NOMO-1 (cell line): Measurements from ENCODE around the gene ARHGEF1.
"Not testable (repeated sequence)": the region's sequence is repeated elsewhere in the genome, so short reads cannot be mapped to it uniquely, and the experiment has no call there.

ENCODE experiments used
- DNase-seq, 2 experiments: peaks; one replicate each; lab custom pipeline; 2025; ENCODE audit not compliant: unreplicated experiment in 2 of 2; lab: John Stamatoyannopoulos, UW

ARHGEF1 gene

DNA sequence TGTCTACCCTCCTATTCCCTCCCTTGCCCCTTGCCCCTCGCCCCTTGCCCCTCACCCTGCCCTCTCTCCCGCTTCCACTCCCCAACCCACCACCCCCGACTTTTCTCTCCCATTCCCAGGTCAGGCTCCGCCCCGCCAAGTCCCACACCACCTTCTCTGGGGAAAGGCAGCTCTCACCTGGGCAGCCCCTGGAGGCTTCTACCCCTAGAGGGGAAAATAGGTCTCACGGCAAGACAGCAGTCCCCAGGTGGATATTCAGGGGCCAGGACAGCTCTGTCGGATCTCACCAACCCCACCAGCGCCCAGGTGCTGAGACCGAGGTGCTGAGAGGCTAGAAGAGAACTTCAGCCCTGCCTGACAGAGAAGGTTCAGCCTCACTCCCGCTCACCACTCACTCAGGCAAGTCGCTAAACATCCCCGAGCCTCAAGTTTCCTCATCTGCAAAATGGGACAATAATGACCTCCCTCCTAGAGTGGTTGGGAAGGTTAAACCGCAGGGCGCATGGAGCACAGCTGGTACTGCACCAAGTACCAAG is 46.6 kb downstream of the ARHGEF1 start:
- no peak for DNase-seq

DNA sequence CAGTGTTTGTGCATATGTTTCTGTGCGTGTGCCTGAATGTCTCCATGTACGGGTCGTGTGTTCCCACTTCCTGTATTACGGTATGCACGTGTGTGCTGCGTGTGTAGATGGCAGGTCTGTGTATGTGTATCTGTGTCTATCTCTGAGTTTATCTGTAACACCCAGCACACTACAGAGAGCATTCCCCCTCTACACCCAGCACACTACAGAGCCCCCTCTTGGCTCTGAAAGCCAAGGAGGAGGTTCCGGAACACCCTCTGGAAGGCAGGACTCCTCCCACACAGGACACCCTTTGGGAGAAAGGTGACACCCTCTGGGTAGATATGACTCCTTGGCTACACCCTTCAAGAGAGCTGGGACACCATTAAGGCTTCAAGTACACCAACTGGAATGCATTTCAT is 47.3 kb downstream of the ARHGEF1 start:
- DNase-seq = no peak

DNA sequence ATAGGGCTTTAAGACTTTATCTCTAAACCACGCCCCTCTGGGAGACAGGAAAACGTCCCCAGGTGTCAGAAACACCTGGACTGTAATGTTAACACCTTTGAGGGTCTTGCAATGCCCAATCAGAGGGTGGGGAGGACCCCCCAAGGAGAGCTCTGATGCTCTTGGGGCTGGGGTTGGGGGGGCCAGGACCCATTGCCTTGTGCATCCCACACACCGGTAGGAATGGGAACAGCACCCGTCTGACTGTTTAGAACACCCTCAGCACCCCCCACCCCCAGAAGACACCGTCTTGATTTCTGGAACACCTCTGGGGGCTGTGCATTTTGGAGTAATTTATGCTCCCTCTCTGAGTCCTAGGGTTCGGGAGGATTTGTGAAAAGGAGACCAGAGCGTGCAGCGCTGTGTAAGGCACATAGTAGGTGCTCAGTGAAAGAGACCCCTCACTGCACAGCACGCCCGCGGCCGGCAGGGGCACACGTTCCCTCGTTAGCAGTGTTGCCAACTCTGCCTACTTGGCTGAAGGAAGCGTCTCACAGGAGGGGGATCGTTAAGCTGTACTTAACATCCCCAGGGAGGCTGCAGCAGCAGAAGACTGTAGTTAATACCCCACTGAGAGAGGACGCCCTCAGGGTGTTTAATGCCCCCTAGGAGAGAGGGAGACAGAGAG is 48.1 kb downstream of the ARHGEF1 start:
- DNase-seq = no peak

GRCh38 chr19:41932259-41932719 is 49.3 kb downstream of the ARHGEF1 start:
- no peak for DNase-seq

- no peak for DNase-seq
Observed at GRCh38 chr19:41932720-41933332, 49.8 kb downstream of the ARHGEF1 start.

GRCh38 chr19:41933693-41934426 is 50.9 kb downstream of the ARHGEF1 start:
- peak; percentile 47 to 51 for DNase-seq

DNA sequence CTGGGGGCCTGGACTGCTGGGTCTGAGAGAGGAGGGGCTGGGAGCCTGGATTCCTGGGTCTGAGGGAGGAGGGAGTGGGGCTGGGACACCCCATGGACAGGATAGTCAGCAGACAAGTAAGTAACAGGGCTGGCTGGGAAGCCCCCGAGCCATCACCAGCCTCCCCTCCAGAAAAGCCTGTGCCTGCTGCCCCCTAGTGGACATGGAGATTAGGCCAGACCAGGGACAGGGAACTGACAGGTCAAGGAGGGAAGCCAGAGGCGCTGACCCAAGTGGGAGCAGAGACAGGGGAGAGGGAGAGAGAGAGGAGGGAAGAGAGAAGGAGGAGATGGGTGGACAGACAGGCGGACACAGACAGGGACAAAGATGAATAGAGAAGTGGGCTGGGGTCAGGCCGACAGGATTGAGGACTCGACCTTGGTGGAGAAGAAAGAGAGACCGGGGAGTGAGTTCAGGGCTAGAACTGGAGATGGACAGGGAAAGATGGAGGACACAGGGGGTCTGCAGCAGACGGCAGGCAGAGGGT is 51.9 kb downstream of the ARHGEF1 start:
- peak; percentile 47 to 68 for DNase-seq

GRCh38 chr19:41935760-41936415 is 52.9 kb downstream of the ARHGEF1 start:
- no peak for DNase-seq

- DNase-seq = no peak
Observed at GRCh38 chr19:41936416-41936850, 53.4 kb downstream of the ARHGEF1 start.

GRCh38 chr19:41936961-41937360 is 54.0 kb downstream of the ARHGEF1 start:
- DNase-seq = no peak

- DNase-seq = peak; percentile 15 to 35
Observed at GRCh38 chr19:41937525-41938468, 54.8 kb downstream of the ARHGEF1 start.

DNA sequence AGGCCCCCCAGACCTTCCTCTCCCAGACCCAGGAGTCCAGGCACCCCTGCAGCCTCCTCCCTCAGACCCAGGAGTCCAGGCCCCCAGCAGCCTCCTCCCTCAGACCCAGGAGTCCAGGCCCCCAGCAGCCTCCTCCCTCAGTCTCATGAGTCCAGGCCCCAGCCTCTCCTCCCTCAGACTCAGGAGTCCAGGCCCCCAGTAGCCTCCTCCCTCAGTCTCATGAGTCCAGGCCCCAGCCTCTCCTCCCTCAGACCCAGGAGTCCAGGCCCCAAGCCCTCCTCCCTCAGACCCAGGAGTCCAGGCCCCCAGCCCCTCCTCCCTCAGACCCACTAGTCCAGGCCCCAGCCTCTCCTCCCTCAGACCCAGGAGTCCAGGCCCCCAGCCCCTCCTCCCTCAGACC is 56.2 kb downstream of the ARHGEF1 start:
- not testable (repeated sequence) for DNase-seq

GRCh38 chr19:41939861-41940730 is 57.1 kb downstream of the ARHGEF1 start:
- DNase-seq = peak in 1 of 2 experiments; percentile 46

DNA sequence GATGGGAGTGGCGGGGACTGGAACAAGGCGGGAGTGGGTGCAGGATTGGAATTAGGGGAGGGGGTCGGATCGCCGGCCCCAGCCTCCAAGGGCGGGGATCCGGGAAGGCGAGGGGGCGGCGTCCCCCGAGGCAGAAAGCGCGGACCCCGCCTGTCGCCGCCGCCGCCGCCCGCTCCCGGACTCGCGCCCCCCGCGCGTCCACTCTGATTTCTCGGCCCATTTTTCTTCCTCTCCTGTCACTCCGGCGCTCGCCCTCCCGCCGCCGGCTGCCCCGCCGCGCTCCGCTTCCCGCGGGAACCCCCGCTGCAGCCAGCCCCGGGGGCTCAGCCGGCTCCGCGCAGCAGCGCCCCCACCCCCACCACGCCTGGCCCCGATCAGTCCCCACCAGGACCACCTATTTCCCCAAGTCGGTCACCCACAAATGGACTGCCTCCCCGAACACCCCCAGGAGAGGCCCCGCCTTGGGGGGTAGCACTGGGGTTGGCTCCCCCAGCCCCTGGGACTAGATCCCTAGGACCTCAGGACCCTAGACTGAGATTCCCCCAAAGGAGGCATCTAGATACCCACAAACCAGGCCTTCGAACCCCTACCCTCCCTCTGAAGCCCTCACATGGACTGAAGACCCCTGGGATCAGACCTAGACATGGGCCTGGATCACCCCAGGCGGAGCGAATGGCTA is 57.9 kb downstream of the ARHGEF1 start:
- DNase-seq = no peak

DNA sequence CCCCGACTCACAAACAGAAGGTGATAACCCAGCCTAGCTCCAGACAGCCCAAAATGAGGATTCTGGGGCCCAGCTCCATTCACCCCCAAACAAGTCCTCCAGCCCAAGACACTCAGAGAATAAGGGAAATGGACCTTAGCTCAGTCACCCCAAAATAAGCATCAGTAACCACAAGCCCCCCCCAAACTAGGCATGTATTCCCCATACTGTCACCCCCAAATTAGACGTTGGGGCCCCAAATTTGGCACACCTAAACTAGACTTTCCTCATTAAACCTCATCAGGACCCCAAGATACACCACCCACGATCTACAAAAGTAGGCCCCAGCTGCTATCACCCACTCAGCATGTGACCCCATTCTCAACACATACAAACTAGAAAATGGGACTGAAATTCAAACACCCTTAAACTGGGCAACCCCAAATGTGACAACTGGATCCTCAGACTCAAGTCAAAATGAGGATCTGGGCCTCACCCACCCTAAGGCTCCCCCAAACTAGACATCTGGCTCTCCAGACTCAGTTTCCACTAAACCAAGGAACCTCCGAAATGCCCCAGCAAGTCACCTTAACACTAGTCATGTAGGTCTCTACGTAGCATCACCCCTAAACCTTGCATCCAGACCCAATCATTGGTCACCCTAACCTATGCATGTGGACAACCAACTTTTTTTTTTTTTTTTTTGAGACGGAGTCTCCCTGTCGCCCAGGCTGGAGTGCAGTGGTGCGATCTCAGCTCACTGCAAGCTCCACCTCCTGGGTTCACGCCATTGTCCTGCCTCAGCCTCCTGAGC is 58.6 kb downstream of the ARHGEF1 start:
- DNase-seq = no peak

- DNase-seq = no peak
Observed at GRCh38 chr19:41944336-41944735, 61.4 kb downstream of the ARHGEF1 start.

DNA sequence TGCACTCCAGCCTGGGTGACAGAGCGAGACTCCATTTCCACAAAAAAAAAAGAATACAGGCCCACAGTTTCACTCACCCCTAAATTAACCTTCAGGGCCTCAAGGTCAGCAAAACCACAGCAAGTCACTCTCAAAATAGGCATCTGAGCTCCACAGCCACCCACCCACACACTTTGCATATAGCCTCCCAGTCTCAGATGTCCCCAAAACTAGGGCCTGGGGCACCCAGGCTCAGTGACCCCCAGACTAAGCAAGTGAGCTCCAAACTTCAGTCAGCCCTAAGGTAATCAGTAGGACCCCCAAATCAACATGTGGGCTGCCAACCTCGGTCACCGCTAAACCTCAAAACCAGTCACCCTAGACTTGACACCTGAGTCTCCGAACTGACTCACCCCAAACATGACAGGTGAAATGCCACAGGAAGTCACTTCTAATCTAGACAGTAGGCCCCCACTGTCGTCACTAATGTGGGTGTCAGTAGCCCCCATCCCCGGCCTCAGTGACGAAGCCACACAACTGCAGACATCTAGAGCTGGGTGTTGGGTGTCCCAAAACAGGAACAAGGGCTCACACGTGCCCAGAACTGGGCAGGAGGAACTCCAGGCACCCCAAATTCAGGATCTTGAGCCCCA is 62.3 kb downstream of the ARHGEF1 start:
- no peak for DNase-seq
